ENCODE data around the gene PTBP1. TPM values are rescaled to one million over a fixed set of nuclear protein-coding genes. Genes with fewer than 3 reads are reported as not detected.

PTBP1 gene
- total and polyA plus RNA-seq, 4 experiments from 2014 or later: 67.7 to 315 (median 246) TPM

Small RNA genes within 50 kb of the gene (microRNA-seq; reads per million reads assigned to microRNA genes)
- gene MIR3187 (ENCODE audit: borderline microRNAs expressed, borderline number of aligned reads, borderline replicate concordance) (1.9 reads per million), gene MIR4745 (ENCODE audit: borderline microRNAs expressed, borderline number of aligned reads, borderline replicate concordance) (0.96 reads per million)

Other genes with a start within 250 kb of the PTBP1 start
- gene BSG, start 224.9 kb upstream of the PTBP1 start, total RNA-seq: 100 to 1,000 TPM; 150 to 151 TPM
- 100 to 1,000 TPM; 332 to 346 TPM for gene BSG, start 224.9 kb upstream of the PTBP1 start, polyA plus RNA-seq
- gene HCN2, start 207.6 kb upstream of the PTBP1 start, total RNA-seq: 1 to 10 TPM; 2.5 to 2.9 TPM
- gene HCN2, start 207.6 kb upstream of the PTBP1 start, polyA plus RNA-seq: not detected
- 100 to 1,000 TPM in 1 of 2 experiments, 10 to 100 TPM in 1; 98.9 to 103 TPM for gene POLRMT, start 163.9 kb upstream of the PTBP1 start, total RNA-seq
- 10 to 100 TPM; 31.6 to 58.4 TPM for gene POLRMT, start 163.9 kb upstream of the PTBP1 start, polyA plus RNA-seq
- 1 to 10 TPM; 1.8 to 1.9 TPM for gene FGF22, start 157.6 kb upstream of the PTBP1 start, total RNA-seq
- gene FGF22, start 157.6 kb upstream of the PTBP1 start, polyA plus RNA-seq: not detected
- gene RNF126, start 134.2 kb upstream of the PTBP1 start, total RNA-seq: 100 to 1,000 TPM; 105 to 112 TPM
- gene RNF126, start 134.2 kb upstream of the PTBP1 start, polyA plus RNA-seq: 10 to 100 TPM; 82.3 to 95.6 TPM
- 1 to 10 TPM; 2.9 to 3.4 TPM for gene FSTL3, start 121.1 kb upstream of the PTBP1 start, total RNA-seq
- gene FSTL3, start 121.1 kb upstream of the PTBP1 start, polyA plus RNA-seq: 1 to 10 TPM; 2.0 to 2.1 TPM
- not detected for gene PRSS57, start 102.0 kb upstream of the PTBP1 start, total RNA-seq
- not detected for gene PRSS57, start 102.0 kb upstream of the PTBP1 start, polyA plus RNA-seq
- not detected for gene PALM, start 88.5 kb upstream of the PTBP1 start, total RNA-seq
- gene PALM, start 88.5 kb upstream of the PTBP1 start, polyA plus RNA-seq: not detected
- gene MISP, start 46.3 kb upstream of the PTBP1 start, total RNA-seq: not detected
- gene MISP, start 46.3 kb upstream of the PTBP1 start, polyA plus RNA-seq: not detected
- not detected for gene PLPPR3, start 24.5 kb downstream of the PTBP1 start, total RNA-seq
- gene PLPPR3, start 24.5 kb downstream of the PTBP1 start, polyA plus RNA-seq: not detected
- not detected for gene AZU1, start 30.4 kb downstream of the PTBP1 start, total RNA-seq
- not detected for gene AZU1, start 30.4 kb downstream of the PTBP1 start, polyA plus RNA-seq
- gene PRTN3, start 43.5 kb downstream of the PTBP1 start, total RNA-seq: not detected
- not detected for gene PRTN3, start 43.5 kb downstream of the PTBP1 start, polyA plus RNA-seq
- not detected for gene ELANE, start 54.9 kb downstream of the PTBP1 start, total RNA-seq
- gene ELANE, start 54.9 kb downstream of the PTBP1 start, polyA plus RNA-seq: not detected
- 1 to 10 TPM in 1 of 2 experiments, under 1 TPM in 1; 0.91 to 1.1 TPM for gene CFD, start 62.2 kb downstream of the PTBP1 start, total RNA-seq
- 1 to 10 TPM in 1 of 2 donors, not detected in 1; 4.8 TPM for gene CFD, start 62.2 kb downstream of the PTBP1 start, polyA plus RNA-seq
- 10 to 100 TPM; 68.3 to 71.7 TPM for gene MED16, start 95.7 kb downstream of the PTBP1 start, total RNA-seq
- 100 to 1,000 TPM in 1 of 2 donors, 10 to 100 TPM in 1; 48.6 to 125 TPM for gene MED16, start 95.7 kb downstream of the PTBP1 start, polyA plus RNA-seq
- not detected for gene RNU6-9, start 96.0 kb downstream of the PTBP1 start, total RNA-seq
- not detected for gene RNU6-9, start 96.0 kb downstream of the PTBP1 start, polyA plus RNA-seq
- 100 to 1,000 TPM; 153 to 160 TPM for gene R3HDM4, start 115.8 kb downstream of the PTBP1 start, total RNA-seq
- gene R3HDM4, start 115.8 kb downstream of the PTBP1 start, polyA plus RNA-seq: 100 to 1,000 TPM; 203 to 230 TPM
- 1 to 10 TPM in 1 of 2 experiments, under 1 TPM in 1; 0.79 to 1.2 TPM for gene KISS1R, start 119.9 kb downstream of the PTBP1 start, total RNA-seq
- gene KISS1R, start 119.9 kb downstream of the PTBP1 start, polyA plus RNA-seq: under 1 TPM; 0.59 TPM
- 1 to 10 TPM; 9.2 to 9.6 TPM for gene ARID3A, start 128.6 kb downstream of the PTBP1 start, total RNA-seq
- gene ARID3A, start 128.6 kb downstream of the PTBP1 start, polyA plus RNA-seq: 1 to 10 TPM in 1 of 2 donors, under 1 TPM in 1; 0.27 to 1.1 TPM
- gene WDR18, start 186.9 kb downstream of the PTBP1 start, total RNA-seq: 10 to 100 TPM; 53.9 to 60.3 TPM
- 10 to 100 TPM; 44.3 to 79.7 TPM for gene WDR18, start 186.9 kb downstream of the PTBP1 start, polyA plus RNA-seq
- not detected for gene GRIN3B, start 203.0 kb downstream of the PTBP1 start, total RNA-seq
- gene GRIN3B, start 203.0 kb downstream of the PTBP1 start, polyA plus RNA-seq: not detected
- 100 to 1,000 TPM; 315 to 329 TPM for gene TMEM259, start 223.7 kb downstream of the PTBP1 start, total RNA-seq
- 10 to 100 TPM; 40.5 to 75.9 TPM for gene TMEM259, start 223.7 kb downstream of the PTBP1 start, polyA plus RNA-seq
- not detected for gene RNU6-2, start 224.1 kb downstream of the PTBP1 start, total RNA-seq
- not detected for gene RNU6-2, start 224.1 kb downstream of the PTBP1 start, polyA plus RNA-seq
- gene CNN2, start 229.2 kb downstream of the PTBP1 start, total RNA-seq: 100 to 1,000 TPM; 263 to 266 TPM
- 100 to 1,000 TPM; 444 to 632 TPM for gene CNN2, start 229.2 kb downstream of the PTBP1 start, polyA plus RNA-seq
- gene ABCA7, start 242.7 kb downstream of the PTBP1 start, total RNA-seq: 100 to 1,000 TPM; 313 to 319 TPM
- gene ABCA7, start 242.7 kb downstream of the PTBP1 start, polyA plus RNA-seq: 10 to 100 TPM; 10.7 to 11.2 TPM